ENCODE results near the gene ZCCHC17. TPM values are rescaled to one million over a fixed set of nuclear protein-coding genes. Genes with fewer than 3 reads are reported as not detected.

Gene ZCCHC17
- total and polyA plus RNA-seq, 2 donors (not counting 3 experiments of a cell fraction or from before 2014, with no cell fraction given), result 32.0 to 41.4 TPM

- H3K4me1 ChIP-seq (ENCODE audit: control insufficient read depth, extremely low read depth, insufficient read depth, low read length), result no peaks in the 10 kb centered on the region
- H3K4me2 ChIP-seq (ENCODE audit: insufficient read depth, low read length), result no peak overlapping the region
- ChIA-PET CTCF (no interaction called here), POLR2A (interaction anchor here (0.5 kb wide), 1 partner anchor 47 kb away, joined by 4 read pairs; no protein-coding TSS in a partner anchor)
- H3K79me2 ChIP-seq (ENCODE audit: control insufficient read depth, insufficient read depth, low read length), result no peaks in the 10 kb centered on the region
- dilution Hi-C loops (cut with MboI; ENCODE audit: extremely low pct_ligation_motif_present, low sequenced_read_pairs), result no loop called here
- BruUV-seq (replicated peaks), result no TSS peak
- H3K27me3 ChIP-seq (ENCODE audit: control insufficient read depth in 2 of 2, insufficient read depth in 2 of 2, low read length in 2 of 2), result no peaks in the 10 kb centered on the region
- FAIRE-seq (no peak), DNase-seq (ENCODE audit: low read depth, low spot score) (no peak)
- no peaks in the 10 kb centered on the region for H3K9me3 ChIP-seq (replicated peaks; ENCODE audit: control insufficient read depth, insufficient read depth, low read length)
- no peak overlapping the region for H3K9ac ChIP-seq (replicated peaks; ENCODE audit: extremely low read depth, insufficient read depth, low read length)
- no peaks in the 10 kb centered on the region for H4K20me1 ChIP-seq (replicated peaks; ENCODE audit: control insufficient read depth, extremely low read depth, insufficient read depth, low read length)
- no peaks in the 10 kb centered on the region for H3K36me3 ChIP-seq (ENCODE audit: control insufficient read depth in 2 of 2, extremely low read depth in 1 of 2, insufficient read depth in 2 of 2, low read length in 2 of 2)
- H3K9me1 ChIP-seq (replicated peaks; ENCODE audit: control insufficient read depth, extremely low read depth, insufficient read depth, low read length), result no peaks in the 10 kb centered on the region
- no peak overlapping the region for H3K4me3 ChIP-seq (replicated peaks in 1 of 3; ENCODE audit: insufficient read depth in 1 of 3, low read depth in 1 of 3, low read length in 3 of 3)
- intact Hi-C loops (cut with micrococcal nuclease), result no loop called here
- H3K27ac ChIP-seq (ENCODE audit: insufficient read depth, low read depth, low read length), result no peak overlapping the region
- TF ChIP-seq MYC (IDR thresholded peaks at IDR 0.05; ENCODE audit: low read depth, low read length) (no peak), EZH2 (IDR thresholded peaks at IDR 0.05; ENCODE audit: borderline replicate concordance, low read depth, low read length, severe bottlenecking) (no peak), FOS (IDR thresholded peaks at IDR 0.05; ENCODE audit: borderline replicate concordance, insufficient read depth, low read length) (no peak), CTCF (IDR thresholded peaks at IDR 0.05; ENCODE audit: extremely low read depth in 1 of 2, insufficient read depth in 1 of 2, low read depth in 1 of 2, low read length in 2 of 2) (no peak), MAX (IDR thresholded peaks at IDR 0.05; ENCODE audit: insufficient read depth, insufficient read length) (no peak), JUN (IDR thresholded peaks at IDR 0.05; ENCODE audit: borderline replicate concordance, insufficient read depth, insufficient read length, low read depth) (no peak), POLR2AphosphoS5 (IDR thresholded peaks at IDR 0.05; ENCODE audit: insufficient read depth, low read depth, low read length) (no peak), POLR2A (IDR thresholded peaks at IDR 0.05; ENCODE audit: low read depth, low read length) (no peak), GATA2 (IDR thresholded peaks at IDR 0.05; ENCODE audit: insufficient read depth, insufficient read length, low read depth, low read length) (no peak)
- H2AFZ ChIP-seq (ENCODE audit: low read depth, low read length), result no peak overlapping the region
These were observed 47.0 kb upstream of the ZCCHC17 start for GRCh38 chr1:31249854-31250253.

Measured in endothelial cell of umbilical vein (primary cell).